ENCODE data around the gene FGR.
"Not testable (repeated sequence)": the region's sequence is repeated elsewhere in the genome, so short reads cannot be mapped to it uniquely, and the experiment has no call there.

Gene FGR

DNA sequence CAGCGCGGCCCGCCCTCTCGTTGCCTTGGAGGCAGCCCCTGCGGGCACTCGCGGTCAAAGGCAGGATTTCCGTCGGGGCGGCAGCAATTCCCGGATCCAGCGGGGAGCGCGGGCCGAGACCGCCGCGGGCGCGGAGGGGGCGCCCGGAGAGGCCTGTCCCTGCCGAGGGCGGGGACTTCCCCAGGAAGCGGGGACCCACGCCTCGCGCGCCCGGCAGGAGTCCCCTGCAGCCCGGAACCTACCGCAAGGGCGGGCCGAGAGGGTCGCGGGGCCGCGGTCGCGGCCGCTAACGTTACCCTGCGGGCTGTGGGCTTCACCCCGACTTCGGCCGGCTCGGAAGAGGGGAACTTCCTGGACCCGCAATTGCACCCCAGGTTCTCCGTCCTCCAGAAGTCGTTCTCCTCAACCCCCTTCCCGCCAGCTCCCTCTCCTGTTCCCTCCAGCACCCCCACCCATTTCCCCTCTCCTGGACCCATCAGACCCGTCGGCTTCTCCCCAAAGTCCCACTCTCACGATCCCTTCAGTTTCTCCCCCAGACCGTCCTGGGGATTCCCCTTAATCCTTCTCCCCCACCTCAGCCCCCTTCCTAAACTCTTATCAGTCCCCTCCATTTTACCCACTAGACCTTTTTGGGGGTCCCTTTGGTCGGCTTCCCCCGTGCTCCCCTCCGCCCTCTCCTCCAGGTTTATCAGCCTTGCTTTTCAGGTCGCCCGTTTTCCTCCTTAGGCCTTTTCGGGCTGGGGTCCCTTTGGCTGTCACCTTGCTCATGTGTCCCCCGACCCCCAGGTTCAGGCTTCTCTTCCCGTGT lies 604 bp downstream of the FGR start:
- peak; percentile 44 for DNase-seq (ENCODE audit: low read depth)

DNA sequence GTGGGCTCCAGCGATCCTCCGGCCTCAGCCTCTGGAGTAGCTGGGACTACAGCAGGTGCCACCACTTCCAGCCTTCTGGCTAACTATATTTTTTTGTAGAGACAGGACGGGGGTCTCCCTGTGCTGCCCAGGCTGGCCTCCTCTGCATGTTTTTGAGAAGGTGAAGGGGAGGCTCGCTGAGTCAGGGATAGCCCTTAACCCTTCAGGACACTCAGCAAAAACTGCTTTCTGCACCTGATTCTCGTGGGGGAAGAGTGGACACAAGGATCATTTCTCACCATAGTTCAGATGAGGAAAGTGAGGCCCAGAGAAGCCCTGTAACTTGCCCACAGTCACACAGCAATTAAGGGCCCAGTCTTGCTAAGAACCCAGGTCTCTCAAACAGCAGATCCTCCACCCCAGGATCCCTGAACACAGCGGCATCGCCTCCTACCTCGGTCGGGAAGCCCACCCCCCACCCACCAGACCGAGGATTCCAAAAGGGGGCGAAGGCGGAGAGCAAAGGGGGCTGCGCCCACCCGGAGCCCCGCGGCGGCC lies 1.3 kb downstream of the FGR start:
- DNase-seq (ENCODE audit: low read depth) = no peak

DNA sequence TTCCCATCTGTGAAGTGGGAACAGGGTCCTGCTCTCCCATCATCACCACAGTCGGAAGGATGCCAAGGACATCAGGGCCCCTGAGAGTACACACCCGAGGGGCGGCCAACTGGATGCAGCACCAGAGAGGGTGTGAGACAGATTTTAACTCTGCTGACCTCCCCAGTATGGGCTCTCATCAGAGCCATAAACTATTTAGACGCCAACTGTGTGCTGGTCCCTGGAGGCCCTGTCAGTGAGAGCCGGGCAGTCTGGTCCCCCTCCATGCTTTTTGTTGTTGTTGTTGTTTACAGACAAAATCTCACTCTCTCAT lies 1.7 kb downstream of the FGR start:
- no peak for DNase-seq (ENCODE audit: low read depth)

DNA sequence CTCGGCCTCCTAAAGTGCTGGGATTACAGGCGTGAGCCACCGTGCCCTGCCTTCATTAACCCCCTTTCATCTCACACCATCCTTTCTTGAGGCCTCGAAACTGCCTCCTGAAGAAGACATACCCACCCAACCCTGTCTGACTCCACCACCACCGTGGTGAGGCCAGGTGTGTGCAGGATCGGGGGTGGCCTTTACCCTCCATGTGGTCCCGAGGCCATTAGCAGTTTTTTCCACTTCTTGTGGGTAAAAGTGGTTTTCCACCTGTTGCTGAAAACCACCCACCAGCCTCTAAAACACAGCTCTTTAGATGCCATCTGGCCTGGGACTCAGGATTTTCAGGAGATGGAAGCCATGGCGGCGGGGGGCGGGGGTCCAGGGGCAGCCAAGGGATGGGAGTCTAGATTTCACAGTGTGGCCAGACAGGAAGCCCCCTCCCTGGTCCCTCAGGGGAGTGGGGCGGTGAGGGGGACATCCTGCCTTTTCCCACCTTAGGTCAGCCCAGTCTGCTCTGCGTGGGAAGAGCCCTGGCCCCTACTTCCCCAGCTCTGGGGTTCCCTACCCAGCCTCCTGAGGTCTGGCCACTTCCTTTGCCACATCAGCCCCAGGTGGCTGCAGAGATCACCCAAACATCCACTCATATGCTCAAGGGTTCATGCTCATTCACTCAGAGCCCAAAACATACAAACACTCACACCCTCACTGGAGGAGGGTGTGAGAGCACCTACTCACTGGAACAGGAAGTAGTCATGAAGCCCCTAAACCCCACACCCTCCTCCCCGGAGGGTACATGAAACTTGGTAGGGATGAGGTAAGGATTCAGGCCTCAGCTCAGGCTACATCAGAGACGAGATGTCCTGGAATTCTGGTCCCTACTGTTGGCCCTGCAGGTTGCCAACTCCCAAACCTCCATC lies 2.3 kb downstream of the FGR start:
- no peak for DNase-seq (ENCODE audit: low read depth)

DNA sequence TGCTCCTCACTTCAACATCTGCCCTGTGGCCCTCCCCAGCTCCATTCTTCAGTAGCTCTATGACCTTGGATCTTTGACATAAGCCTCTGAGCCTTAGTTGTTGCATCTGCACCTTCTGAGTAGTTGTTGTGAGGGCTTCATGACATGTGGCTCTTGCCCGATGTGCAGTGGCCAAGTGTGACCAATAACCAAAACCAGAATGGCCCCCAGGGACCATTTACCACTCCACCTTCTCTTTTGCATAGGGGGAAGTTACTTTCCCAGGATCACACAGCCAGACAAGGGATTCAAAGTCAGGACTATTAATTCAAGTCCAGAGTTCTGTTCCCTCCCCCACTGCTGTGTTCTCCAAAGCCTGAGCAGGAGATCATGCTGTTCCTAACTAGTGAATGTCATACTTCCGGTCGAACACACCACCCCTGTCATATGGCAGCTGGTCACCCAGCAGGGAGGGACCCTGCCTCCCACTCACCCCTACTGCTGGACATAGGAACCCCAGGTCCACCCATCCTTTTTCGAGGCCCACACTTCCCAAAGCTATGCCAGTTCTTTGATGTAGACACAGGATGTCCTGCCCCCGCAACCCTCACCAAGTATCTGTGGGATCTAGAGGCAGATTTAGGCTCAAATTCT lies 4.0 kb downstream of the FGR start:
- no peak for DNase-seq (ENCODE audit: low read depth)

DNA sequence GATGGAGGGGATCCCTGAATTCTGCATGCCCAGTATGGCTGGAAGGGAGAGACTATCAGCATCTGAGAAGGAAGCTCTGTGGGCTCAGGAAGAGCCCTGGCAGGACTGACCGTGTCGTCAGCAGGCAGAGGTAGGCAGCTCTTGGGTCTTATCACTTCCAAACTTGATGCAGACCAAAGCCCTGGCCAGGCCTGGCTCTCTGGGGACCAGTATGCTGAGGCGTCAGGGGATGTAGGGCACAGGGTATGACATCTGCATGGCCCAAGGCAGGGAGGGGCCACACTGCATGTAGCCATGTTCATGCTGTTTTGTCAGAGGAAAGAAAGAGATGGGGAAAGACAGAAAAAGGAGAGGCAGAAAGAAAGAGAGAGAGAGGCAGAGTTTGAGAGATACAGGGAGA lies 6.3 kb downstream of the FGR start:
- no peak for DNase-seq (ENCODE audit: low read depth)

DNA sequence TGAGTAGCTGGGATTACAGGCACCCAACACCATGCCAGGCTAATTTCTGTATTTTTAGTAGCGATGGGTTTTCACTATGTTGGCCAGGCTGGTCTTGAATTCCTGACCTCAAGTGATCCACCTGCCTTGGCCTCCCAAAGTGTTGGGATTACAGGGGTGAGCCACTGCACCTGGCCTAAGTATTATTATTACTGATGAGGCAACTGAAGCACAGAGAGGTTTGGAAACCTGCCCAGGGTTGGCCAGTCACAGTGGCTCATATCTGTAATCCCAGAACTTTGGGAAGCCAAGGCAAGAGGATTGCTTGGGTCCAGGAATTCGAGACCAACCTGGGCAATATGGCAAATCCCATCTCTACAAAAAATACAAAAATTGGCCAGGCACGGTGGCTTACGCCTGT lies 7.3 kb downstream of the FGR start:
- not testable (repeated sequence) for DNase-seq (ENCODE audit: low read depth)

DNA sequence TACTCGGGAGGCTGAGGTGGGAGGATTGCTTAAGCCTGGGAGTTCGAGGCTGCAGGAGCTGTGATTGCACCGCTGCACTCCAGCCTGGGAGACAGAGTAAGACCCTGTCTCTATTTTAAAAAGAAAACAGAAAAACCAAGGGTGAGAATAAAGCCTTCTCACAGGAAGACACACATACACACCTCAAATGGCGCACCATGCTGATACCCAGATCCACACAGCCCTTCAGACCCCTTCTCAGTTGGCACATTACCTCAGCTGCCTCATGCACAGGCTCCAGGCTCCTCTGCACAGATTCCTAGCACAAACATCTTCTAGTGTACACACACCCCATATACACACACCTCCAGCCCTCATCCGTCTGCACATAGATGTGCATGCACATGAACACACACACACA lies 7.9 kb downstream of the FGR start:
- DNase-seq (ENCODE audit: low read depth) = no peak

DNA sequence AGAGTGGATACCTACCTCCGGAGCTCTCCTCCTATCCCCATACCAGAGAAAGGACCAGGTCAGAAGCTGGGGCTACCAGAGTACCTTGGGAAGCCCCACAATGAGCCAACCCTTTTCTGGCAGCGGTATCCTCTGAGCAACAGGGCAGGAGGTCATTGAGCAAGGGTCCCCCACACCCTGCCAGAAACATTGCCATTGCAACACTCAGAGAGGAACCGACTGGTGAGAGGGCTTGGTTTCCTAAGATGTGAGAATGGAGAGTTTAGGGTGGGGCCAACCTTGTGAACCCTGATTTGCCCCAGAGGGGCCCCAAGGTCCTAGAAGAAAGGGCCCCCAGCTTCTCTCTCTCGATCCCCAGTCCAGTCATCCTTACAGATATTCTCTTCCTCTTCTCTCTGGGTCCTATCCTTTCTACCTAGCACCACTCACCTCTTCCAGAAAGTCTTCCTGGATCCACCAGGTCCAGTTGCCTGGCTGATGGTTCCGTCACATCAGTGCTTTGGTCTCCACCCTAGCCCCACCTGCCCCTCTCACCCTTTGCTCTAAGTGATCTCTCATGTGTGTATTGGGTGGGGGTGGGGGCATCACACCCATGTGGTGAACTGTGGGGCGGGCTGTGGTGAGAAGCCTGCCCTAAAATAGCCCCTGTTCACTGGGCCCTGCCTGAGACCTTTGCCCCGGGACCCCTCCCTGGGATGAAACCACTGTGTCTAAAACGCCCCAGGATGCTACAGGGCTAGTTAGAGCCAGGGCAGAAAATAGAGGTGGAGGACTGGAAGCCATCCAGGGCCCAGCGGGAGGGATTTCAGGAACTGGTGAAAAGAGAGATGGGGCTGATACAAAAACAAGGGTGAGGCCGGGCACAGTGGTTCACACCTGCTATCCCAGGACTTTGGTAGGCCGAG lies 8.7 kb downstream of the FGR start:
- no peak for DNase-seq (ENCODE audit: low read depth)

DNA sequence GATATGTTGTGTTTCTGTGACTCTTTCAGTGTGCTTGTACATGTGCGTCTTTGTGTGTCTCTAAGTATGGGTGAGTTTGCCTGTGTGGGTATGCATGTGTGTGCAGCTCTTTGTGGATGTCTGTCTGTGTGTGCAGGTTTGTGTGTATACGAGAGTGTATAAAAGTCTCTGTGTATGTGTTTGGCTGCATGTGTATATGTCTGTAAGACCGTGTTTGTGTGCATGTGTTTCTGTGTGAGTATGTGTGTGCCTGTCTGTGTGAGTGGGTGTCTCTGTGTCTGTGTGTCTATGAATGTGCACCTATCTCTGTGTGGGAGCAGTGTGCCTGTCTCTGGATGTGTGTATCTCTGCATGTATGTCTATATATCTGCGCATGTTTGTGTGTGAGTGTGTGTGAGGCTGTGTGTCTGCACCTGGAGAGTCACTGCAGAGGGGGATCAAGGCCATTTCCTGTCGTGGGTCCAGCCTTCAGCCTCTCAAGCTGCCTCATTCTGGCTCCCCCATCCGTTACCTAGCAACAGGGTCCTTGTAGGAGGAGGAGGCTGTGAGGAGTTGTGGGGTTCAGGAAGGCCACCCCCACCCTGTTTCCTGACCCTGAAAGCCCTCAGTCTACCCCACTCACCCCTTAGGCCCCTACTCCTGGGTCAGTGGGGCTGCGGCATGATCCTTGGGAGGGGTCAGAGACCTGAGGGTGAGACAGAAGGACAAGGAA lies 10.4 kb downstream of the FGR start:
- DNase-seq (ENCODE audit: low read depth) = no peak

DNA sequence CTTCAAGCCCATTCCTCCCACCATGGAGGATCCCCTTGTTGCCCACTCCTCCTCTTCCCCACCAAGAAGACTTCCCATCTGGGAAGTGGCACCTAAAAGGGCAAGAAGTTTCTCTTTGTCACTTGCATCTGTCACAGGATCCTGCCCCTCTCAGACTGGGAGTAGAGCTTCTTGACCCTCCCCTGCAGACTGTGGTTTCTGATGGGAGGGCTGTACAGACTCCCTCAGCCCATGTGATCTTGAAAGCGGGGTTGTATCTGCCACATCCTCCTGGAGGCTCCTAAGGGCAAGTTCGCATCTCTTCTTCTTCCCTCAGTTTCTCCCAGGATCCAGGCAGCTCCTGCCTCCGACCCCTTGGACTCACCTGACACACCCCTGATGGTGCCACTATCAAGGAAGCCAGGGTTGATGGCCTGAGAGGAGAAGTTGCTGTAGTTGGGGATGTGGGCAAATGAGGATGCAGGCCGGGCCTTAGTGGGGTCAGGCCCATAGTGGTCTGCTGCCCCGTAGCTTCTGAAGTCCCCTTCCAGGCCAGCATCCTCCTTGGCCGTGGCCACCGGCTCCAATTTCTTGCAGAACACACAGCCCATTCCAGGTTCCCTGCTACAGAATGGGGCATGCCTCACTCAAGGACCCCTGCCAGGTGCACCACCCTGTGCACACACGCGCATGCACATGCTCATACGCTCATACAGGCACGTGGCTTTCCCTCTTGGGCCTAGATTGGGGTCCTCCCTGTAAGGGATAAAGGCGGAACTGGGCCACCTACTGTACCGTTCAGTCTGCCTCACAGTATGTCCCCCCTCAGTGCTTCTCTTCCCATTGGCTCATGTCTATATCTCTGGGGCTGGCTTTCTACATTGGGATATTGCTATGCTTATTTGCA lies 11.4 kb downstream of the FGR start:
- no peak for DNase-seq (ENCODE audit: low read depth)

DNA sequence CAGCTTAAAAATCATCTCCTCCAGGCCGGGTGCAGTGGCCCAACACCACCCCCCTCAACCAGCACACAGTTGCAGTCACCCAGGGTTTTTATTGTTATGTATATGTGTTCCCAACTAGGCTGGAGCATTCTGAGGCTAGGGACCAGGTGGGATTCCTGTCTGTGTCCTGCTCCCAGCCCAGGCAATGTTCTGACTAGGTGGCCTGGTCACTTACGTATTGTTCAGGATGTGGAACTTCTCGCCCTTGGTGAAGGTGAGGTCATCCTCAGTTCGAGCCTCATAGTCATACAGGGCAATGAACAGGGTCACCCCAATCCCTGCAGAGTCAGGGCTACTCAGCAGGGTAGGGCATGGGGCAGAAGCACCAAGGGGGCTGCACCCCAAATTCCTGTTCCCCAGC lies 12.2 kb downstream of the FGR start:
- DNase-seq (ENCODE audit: low read depth) = no peak

DNA sequence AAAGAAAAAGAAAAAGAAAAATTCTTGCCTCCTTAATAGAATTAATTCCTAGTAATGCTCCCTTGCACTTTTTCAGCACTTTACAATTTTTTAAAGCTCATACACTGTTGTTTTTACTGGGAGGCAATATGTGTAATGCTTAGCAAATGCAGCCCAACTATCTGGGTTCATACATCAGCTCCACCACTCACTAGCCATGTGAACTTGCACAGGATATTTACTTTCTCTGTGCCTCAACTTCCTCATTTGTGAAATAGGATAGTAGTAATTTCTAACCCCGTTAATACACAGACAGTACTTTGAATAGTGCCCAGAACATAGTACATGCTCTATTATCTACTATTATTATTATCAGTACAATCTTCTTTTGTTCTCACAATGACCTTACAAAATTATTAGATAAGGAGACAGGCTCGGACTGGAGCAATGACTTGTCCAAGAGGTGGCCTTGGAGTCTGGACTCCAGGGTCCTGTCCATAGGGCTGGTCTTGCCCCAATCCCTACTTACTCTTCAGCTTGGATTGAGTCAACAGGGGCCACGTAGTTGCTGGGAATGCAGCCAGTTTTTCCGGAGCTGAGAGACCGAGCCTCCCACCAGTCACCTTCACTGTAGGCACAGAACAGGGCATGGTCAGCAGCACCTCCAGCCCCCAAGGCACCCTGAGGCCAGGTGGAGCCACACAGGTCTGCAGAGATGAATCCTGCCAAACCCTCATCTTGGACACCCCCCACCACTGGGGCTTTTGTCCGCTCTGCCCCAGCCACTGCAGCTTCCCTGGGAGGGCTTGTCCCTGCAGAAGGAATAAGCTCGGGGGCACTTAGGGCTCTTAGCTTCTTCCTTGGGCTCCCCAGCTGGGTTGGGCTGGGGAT lies 13.7 kb downstream of the FGR start:
- no peak for DNase-seq (ENCODE audit: low read depth)

DNA sequence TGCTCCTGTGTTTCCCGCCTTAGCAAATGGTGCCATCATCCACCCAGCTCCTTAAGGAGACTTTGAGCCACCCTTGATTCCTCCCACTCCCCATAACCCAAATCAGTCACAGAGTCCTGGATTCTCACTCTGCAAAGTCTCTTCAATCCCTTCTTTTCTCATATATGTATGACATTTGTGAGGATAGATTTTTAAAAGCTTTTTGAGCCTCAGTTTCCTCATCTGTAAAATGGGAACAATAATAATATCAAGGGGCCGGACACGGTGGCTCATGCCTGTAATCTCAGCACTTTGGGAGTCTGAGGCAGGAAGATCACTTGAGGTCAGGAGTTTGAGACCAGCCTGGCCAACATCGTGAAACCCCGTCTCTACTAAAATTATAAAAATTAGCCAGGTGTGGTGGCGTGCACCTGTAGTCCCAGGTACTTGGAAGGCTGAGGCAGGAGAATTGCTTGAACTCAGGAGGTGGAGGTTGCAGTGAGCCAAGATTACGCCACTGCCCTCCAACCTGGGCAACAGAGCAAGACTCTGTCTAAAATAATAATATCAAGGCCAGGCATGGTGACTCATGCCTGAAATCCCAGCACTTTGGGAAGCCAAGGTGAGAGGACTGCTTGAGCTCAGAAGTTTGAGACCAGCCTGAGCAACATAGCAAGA lies 15.1 kb downstream of the FGR start:
- not testable (repeated sequence) for DNase-seq (ENCODE audit: low read depth)

DNA sequence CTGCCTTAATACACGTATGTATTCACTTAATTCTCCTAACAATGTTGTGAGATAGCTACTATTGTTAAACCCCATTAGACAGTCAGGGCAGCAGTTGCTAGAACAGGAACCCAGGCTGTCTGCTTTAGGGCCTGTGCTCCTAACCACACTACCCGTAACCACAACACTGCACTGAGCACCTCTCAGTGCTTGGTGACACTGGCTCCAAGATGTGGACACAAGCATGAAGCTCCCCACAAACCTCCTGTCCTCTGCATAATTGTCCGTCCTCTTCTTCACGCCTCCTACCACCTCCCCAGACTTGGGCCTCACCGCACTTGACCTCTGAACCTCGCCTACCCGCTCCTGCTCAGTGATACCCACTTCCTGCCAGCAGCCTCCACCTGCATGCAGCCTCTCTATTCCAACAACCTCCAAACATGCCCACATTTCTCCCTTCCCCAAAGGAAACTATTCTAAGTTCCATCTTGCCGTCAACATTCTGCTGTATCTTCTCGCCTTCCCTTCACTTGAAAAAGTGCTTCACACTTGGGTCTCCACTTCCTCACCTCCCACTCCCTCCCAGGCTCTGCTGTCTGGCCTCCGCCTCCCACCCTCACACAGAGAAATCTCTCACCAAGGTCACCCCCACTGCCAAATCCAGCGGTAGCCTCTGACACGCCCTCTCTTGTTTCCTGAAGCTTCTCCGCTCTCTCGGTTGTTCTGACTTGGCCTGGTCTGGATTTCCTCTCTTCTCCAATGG lies 16.5 kb downstream of the FGR start:
- no peak for DNase-seq (ENCODE audit: low read depth)

DNA sequence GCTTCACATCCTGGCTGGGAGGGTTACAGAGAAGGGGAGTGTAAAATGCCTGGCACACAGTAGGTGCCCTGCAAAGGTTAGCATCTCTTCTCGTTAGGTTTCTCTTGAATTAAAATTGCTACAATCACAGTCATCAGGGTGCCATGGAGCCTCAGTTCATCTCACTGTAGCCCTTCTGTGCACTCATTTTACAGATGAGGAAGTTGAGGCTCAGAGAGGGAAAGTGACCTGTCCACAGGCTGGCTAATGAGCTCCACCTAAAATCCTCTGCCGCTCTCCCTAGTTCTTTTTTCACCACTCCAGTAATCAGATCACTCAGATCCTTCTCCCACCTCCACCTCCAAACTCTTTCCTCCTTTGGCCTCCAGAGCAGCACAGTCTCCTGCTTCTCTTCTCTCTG lies 17.6 kb downstream of the FGR start:
- DNase-seq (ENCODE audit: low read depth) = no peak

DNA sequence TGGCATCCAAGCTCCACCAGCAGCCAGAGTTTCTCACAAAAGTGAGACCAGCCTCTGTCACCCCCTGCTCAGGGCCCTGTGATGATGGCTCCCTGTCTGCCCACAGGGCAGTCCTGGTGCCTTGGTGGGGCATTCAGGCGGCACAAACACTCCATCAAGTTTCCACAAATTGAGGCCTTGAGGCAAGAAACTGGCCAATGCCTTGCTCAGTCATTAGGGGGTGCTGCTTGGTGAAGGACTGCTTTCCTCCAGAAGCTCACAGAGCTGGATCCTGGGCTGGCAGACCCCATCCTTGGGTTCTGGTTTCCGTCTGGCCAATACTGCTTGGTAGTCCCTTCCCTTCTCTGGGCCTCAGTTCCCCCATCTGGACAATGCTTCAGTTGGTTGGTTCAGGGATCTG lies 18.5 kb downstream of the FGR start:
- DNase-seq (ENCODE audit: low read depth) = no peak

All from T-helper 22 cell (primary cell).